Mesothelial cell of epicardium (in vitro differentiated cells): Measurements from ENCODE around the gene HNRNPLL. TPM values are rescaled to one million over a fixed set of nuclear protein-coding genes. Genes with fewer than 3 reads are reported as not detected.

Experiments
- DNase-seq, 2 experiments: peaks; one replicate each; pipeline ENCODE4 v3.0.0; 2021; ENCODE audit warnings: low spot score in 2 of 2; ENCODE audit not compliant: unreplicated experiment in 2 of 2
- H3K27ac Mint-ChIP-seq: 2 replicates; pipeline ENCODE4 v1.8.0; 2021; ENCODE audit warnings: mixed read lengths
- H3K27me3 Mint-ChIP-seq: 2 replicates; pipeline ENCODE4 v1.8.0; 2021; ENCODE audit warnings: low read depth, mixed read lengths
- H3K36me3 Mint-ChIP-seq: 2 replicates; pipeline ENCODE4 v1.8.0; 2021; ENCODE audit warnings: mixed read lengths
- H3K4me1 Mint-ChIP-seq: 2 replicates; pipeline ENCODE4 v1.8.0; 2021; ENCODE audit warnings: mixed read lengths
- H3K4me3 Mint-ChIP-seq: 2 replicates; pipeline ENCODE4 v1.8.0; 2021; ENCODE audit warnings: mild to moderate bottlenecking, moderate library complexity, mixed read lengths
- H3K9me3 Mint-ChIP-seq: 2 replicates; pipeline ENCODE4 v1.8.0; 2021; ENCODE audit warnings: mixed read lengths
- total RNA-seq: library from RNA; stranded (reverse); gene quantifications from 3 replicates; pipeline ENCODE4 v1.2.1, GENCODE V29; 2021
- TF ChIP-seq, protein P1 (sequence below): fragments of 200-600 bp; sonication (generic); IDR thresholded peaks from one replicate; pipeline ENCODE4 v1.5.0; 2021; ENCODE audit warnings: antibody characterized with exemption; ENCODE audit not compliant: unreplicated experiment

Gene HNRNPLL
- total RNA-seq, 1 donor from 2014 or later: 80.7 TPM

DNA sequence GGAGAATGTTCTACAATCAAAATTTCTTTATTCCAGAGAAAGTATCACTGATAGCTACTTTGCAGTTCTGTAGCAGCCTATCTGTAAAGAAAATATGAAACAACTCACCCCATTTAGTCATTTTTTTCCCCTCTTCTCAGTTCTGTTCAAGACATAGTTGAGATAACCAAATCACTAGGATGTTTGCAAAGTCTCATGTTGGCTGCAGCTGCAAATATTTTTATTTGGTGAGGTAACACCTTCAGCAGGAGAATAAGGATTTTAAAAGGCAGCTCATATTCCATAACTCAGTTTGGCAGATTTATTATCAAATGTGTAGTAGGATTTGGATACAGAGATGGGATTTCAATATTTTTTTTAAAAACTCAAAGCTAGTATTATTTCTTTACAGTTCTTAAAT is 41.0 kb downstream of the HNRNPLL start:
- TF ChIP-seq, protein P1, sequence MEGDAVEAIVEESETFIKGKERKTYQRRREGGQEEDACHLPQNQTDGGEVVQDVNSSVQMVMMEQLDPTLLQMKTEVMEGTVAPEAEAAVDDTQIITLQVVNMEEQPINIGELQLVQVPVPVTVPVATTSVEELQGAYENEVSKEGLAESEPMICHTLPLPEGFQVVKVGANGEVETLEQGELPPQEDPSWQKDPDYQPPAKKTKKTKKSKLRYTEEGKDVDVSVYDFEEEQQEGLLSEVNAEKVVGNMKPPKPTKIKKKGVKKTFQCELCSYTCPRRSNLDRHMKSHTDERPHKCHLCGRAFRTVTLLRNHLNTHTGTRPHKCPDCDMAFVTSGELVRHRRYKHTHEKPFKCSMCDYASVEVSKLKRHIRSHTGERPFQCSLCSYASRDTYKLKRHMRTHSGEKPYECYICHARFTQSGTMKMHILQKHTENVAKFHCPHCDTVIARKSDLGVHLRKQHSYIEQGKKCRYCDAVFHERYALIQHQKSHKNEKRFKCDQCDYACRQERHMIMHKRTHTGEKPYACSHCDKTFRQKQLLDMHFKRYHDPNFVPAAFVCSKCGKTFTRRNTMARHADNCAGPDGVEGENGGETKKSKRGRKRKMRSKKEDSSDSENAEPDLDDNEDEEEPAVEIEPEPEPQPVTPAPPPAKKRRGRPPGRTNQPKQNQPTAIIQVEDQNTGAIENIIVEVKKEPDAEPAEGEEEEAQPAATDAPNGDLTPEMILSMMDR: no peak
- Mint-ChIP-seq H3K4me3 (no peak overlapping the region), H3K36me3 (peaks cover 24% of the 10 kb centered on the region), H3K27me3 (no peaks in the 10 kb centered on the region), H3K9me3 (no peaks in the 10 kb centered on the region), H3K27ac (peak overlapping the region; percentile 37), H3K4me1 (peaks cover 7% of the 10 kb centered on the region)
- DNase-seq: no peak

DNA sequence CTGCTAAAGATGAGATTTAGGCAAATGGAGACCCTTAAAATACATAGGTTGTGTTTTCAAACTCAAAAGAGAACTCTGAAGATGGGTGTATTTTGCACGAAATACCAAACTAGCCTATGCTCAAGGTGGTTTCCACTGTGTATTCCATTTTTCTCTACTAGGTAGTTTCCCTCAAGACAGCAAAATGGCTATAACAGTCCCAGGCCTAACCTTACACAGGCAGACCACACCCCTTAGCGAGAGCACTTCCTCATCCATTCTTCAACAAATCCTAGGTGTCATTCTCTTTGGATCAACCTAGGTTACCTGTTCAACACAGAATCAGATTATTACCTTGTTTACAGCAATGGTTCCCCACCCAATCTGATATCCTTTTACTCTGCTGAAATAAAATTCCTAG is 42.6 kb downstream of the HNRNPLL start:
- DNase-seq: no peak
- no peaks in the 10 kb centered on the region for H3K9me3 Mint-ChIP-seq
- peak overlapping the region; percentile 12 for H3K27ac Mint-ChIP-seq
- TF ChIP-seq, protein P1: no peak
- H3K4me3 Mint-ChIP-seq: no peak overlapping the region
- H3K27me3 Mint-ChIP-seq: no peaks in the 10 kb centered on the region
- peaks cover 24% of the 10 kb centered on the region for H3K36me3 Mint-ChIP-seq
- peaks cover 7% of the 10 kb centered on the region for H3K4me1 Mint-ChIP-seq

DNA sequence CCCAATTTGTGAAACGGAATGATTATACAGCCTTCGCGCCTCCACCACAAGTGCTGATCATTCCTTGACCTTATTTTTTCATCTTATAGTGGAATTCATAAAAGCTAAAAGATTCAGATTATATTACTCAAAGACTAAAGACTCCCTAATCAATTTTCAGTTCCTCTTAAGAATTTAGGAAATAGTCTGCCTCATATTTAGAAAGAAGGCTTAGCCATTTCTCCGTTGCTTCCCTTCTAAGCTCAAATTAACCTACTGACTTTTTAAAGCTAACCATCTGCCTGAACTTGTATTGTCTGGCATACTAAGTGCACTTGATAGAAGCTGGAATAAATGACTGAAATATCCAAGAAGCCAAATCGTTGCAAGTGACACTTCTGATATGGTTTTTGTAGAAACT is 44.7 kb downstream of the HNRNPLL start:
- peaks cover 7% of the 10 kb centered on the region for H3K4me1 Mint-ChIP-seq
- H3K4me3 Mint-ChIP-seq: no peak overlapping the region
- H3K9me3 Mint-ChIP-seq: no peaks in the 10 kb centered on the region
- no peak overlapping the region for H3K27ac Mint-ChIP-seq
- TF ChIP-seq, protein P1: no peak
- H3K27me3 Mint-ChIP-seq: no peaks in the 10 kb centered on the region
- no peak for DNase-seq
- H3K36me3 Mint-ChIP-seq: peaks cover 23% of the 10 kb centered on the region

DNA sequence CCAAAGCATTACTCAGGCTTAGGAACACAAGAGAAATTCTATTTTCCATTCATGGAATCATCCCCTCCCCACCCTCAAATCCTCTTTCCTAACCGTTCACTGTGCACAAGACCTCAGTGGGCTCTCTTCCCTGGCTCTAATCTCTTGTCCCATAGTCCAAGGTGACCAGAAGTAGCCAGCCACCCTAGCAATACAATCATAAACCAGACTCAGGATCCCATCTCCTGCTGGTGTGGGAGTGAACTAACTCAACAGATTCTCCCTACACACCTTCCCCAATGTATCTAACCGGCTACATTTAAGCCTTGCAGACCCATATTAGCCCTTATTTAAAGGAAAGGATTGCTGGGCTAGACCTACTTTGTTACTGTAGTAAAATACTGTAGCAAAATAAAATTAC is 45.5 kb downstream of the HNRNPLL start:
- H3K4me1 Mint-ChIP-seq: peaks cover 5% of the 10 kb centered on the region
- H3K27ac Mint-ChIP-seq: no peak overlapping the region
- TF ChIP-seq, protein P1: no peak
- H3K9me3 Mint-ChIP-seq: no peaks in the 10 kb centered on the region
- no peaks in the 10 kb centered on the region for H3K27me3 Mint-ChIP-seq
- peaks cover 28% of the 10 kb centered on the region for H3K36me3 Mint-ChIP-seq
- no peak for DNase-seq
- H3K4me3 Mint-ChIP-seq: no peak overlapping the region

- peaks cover 31% of the 10 kb centered on the region for H3K36me3 Mint-ChIP-seq
- H3K27me3 Mint-ChIP-seq: no peaks in the 10 kb centered on the region
- no peak for DNase-seq
- no peak overlapping the region for H3K4me3 Mint-ChIP-seq
- TF ChIP-seq, protein P1: no peak
- H3K27ac Mint-ChIP-seq: peak overlapping the region; percentile 35
- no peaks in the 10 kb centered on the region for H3K9me3 Mint-ChIP-seq
- H3K4me1 Mint-ChIP-seq: no peaks in the 10 kb centered on the region
Observed at GRCh38 chr2:38556006-38556801, 46.5 kb downstream of the HNRNPLL start.
